SK-N-SH (cell line): ENCODE results near the gene CDKN3. TPM values are rescaled to one million over a fixed set of nuclear protein-coding genes. Genes with fewer than 3 reads are reported as not detected.

ENCODE experiments used
- CTCF ChIA-PET: fragments of 300-600, 350-600 bp; formaldehyde crosslinking; extraction: SDS; loops from one replicate; lab custom pipeline; 2021; lab: Yijun Ruan, JAX
- POLR2A ChIA-PET: fragments of 350-600 bp; sonication (Branson Sonifier 250); formaldehyde crosslinking; extraction: SDS; loops from one replicate; lab custom pipeline; 2020; ENCODE audit warnings: antibody characterized with exemption, inconsistent platforms; lab: Yijun Ruan, JAX
- DNase-seq: peaks from one replicate; pipeline ENCODE4 v3.0.0; 2012
- H2AFZ ChIP-seq: fragments of 200-600 bp; sonication (generic); 2 replicates; pipeline ENCODE4 v1.8.1; 2016; ENCODE audit warnings: antibody characterized with exemption, mild to moderate bottlenecking, low read depth
- H3F3A ChIP-seq: fragments of 200-600 bp; sonication (generic); replicated peaks from 2 replicates; pipeline ENCODE3; 2016; ENCODE audit warnings: antibody characterized with exemption, mild to moderate bottlenecking; ENCODE audit not compliant: insufficient read depth
- H3K27ac ChIP-seq, 2 experiments: fragments of 200-500 bp in 1 of 2; fragments of 200-600 bp in 1 of 2; sonication (Bioruptor generic) in 1 of 2; sonication (generic), shearing (Covaris generic) in 1 of 2; 2 replicates each; pipeline versions ENCODE4 v1.5.1 to v1.6.1; 2014 to 2016; ENCODE audit warnings: low read depth in 2 of 2, inconsistent platforms in 1 of 2, low read length in 1 of 2, mild to moderate bottlenecking in 1 of 2, mixed read lengths in 1 of 2
- H3K27me3 ChIP-seq: fragments of 200-600 bp; sonication (generic), shearing (Covaris generic); 2 replicates; pipeline ENCODE4 v1.6.1; 2016; ENCODE audit warnings: mixed run types; ENCODE audit not compliant: insufficient read depth
- H3K36me3 ChIP-seq, 2 experiments: fragments of 200-500 bp in 1 of 2; fragments of 200-600 bp in 1 of 2; sonication (Bioruptor generic) in 1 of 2; sonication (generic) in 1 of 2; replicated peaks in 1 of 2; 2 replicates each; pipeline versions ENCODE3 to v1.5.1; 2014 to 2016; ENCODE audit warnings: low read length in 1 of 2, mild to moderate bottlenecking in 1 of 2; ENCODE audit not compliant: insufficient read depth in 2 of 2, control insufficient read depth in 1 of 2
- H3K4me1 ChIP-seq, 2 experiments: fragments of 200-500 bp in 1 of 2; fragments of 200-600 bp in 1 of 2; sonication (Bioruptor generic) in 1 of 2; sonication (generic), shearing (Covaris generic) in 1 of 2; 2 replicates each; pipeline versions ENCODE4 v1.5.1 to v1.6.1; 2014 to 2016; ENCODE audit warnings: low read depth in 1 of 2, low read length in 1 of 2, mixed run types in 1 of 2; ENCODE audit not compliant: insufficient read depth in 2 of 2, control insufficient read depth in 1 of 2
- H3K4me2 ChIP-seq: fragments of 200-600 bp; sonication (generic), shearing (Covaris generic); 2 replicates; pipeline ENCODE4 v1.6.1; 2017; ENCODE audit warnings: mixed run types
- H3K4me3 ChIP-seq, 2 experiments: fragments of 200-500 bp in 1 of 2; fragments of 200-600 bp in 1 of 2; sonication (Bioruptor generic) in 1 of 2; sonication (generic), shearing (Covaris generic) in 1 of 2; 2 replicates each; pipeline versions ENCODE4 v1.5.1 to v1.8.1; 2014 to 2016; ENCODE audit warnings: low read depth in 2 of 2, inconsistent platforms in 1 of 2, low read length in 1 of 2, mild to moderate bottlenecking in 1 of 2, mixed read lengths in 1 of 2, moderate library complexity in 1 of 2
- H3K79me2 ChIP-seq: fragments of 200-600 bp; sonication (generic); 2 replicates; pipeline ENCODE4 v1.8.1; 2017; ENCODE audit warnings: mild to moderate bottlenecking; ENCODE audit not compliant: insufficient read depth
- H3K9ac ChIP-seq: fragments of 200-600 bp; sonication (generic); 2 replicates; pipeline ENCODE4 v1.6.1; 2017; ENCODE audit warnings: mixed run types
- H3K9me2 ChIP-seq: fragments of 200-600 bp; sonication (generic); 2 replicates; pipeline ENCODE4 v1.6.1; 2017; ENCODE audit warnings: mixed run types
- H3K9me3 ChIP-seq: fragments of 200-600 bp; sonication (generic); 2 replicates; pipeline ENCODE4 v1.6.1; 2017; ENCODE audit warnings: mixed run types, mild to moderate bottlenecking, moderate library complexity
- H4K20me1 ChIP-seq: fragments of 200-600 bp; sonication (generic); 2 replicates; pipeline ENCODE4 v1.6.1; 2017; ENCODE audit warnings: mild to moderate bottlenecking, mixed run types; ENCODE audit not compliant: insufficient read depth
- CHD2 ChIP-seq: fragments of 150-350 bp; IDR thresholded peaks from 2 replicates; pipeline ENCODE4 v1.6.1; 2018; ENCODE audit warnings: low read length; ENCODE audit not compliant: partially characterized antibody
- ELF1 ChIP-seq: IDR thresholded peaks from 2 replicates; pipeline ENCODE4 v1.4.0; 2012
- FOSL2 ChIP-seq: IDR thresholded peaks from 2 replicates; pipeline ENCODE4 v1.4.0; 2012; ENCODE audit warnings: low read depth, mild to moderate bottlenecking, moderate library complexity, borderline replicate concordance
- GABPA ChIP-seq: IDR thresholded peaks from 2 replicates; pipeline ENCODE4 v1.4.0; 2012; ENCODE audit warnings: low read depth, mild to moderate bottlenecking
- MAX ChIP-seq: IDR thresholded peaks from 2 replicates; pipeline ENCODE4 v1.4.0; 2012; ENCODE audit warnings: low read depth
- MXI1 ChIP-seq: IDR thresholded peaks from 2 replicates; pipeline ENCODE4 v1.6.1; 2012; ENCODE audit warnings: mild to moderate bottlenecking, low read depth, low read length, improper control_type of control experiment
- NRF1 ChIP-seq: IDR thresholded peaks from 2 replicates; pipeline ENCODE4 v1.6.1; 2012; ENCODE audit warnings: low read depth, mild to moderate bottlenecking, low read length
- POLR2AphosphoS5 ChIP-seq: IDR thresholded peaks from 2 replicates; pipeline ENCODE4 v1.6.1; 2012; ENCODE audit warnings: low read depth, low read length
- RCOR1 ChIP-seq: fragments of 150-350 bp; IDR thresholded peaks from 2 replicates; pipeline ENCODE4 v1.6.1; 2017; ENCODE audit warnings: antibody characterized with exemption, low read length
- REST ChIP-seq: IDR thresholded peaks from 2 replicates; pipeline ENCODE4 v1.6.1; 2012; ENCODE audit warnings: mild to moderate bottlenecking, low read depth, low read length, moderate library complexity
- RFX5 ChIP-seq: IDR thresholded peaks from 2 replicates; pipeline ENCODE4 v1.6.1; 2012; ENCODE audit warnings: mild to moderate bottlenecking, improper control_type of control experiment, low read length
- RXRA ChIP-seq: IDR thresholded peaks from 2 replicates; pipeline ENCODE4 v1.4.0; 2012; ENCODE audit warnings: low read depth, mild to moderate bottlenecking, borderline replicate concordance
- SIN3A ChIP-seq: IDR thresholded peaks from 2 replicates; pipeline ENCODE4 v1.6.1; 2012; ENCODE audit warnings: low read depth, mild to moderate bottlenecking, low read length, moderate library complexity, borderline replicate concordance
- TAF1 ChIP-seq: IDR thresholded peaks from 2 replicates; pipeline ENCODE4 v1.6.1; 2012; ENCODE audit warnings: low read depth, mild to moderate bottlenecking, low read length, moderate library complexity, borderline replicate concordance
- TCF12 ChIP-seq: IDR thresholded peaks from 2 replicates; pipeline ENCODE4 v1.4.0; 2012
- TEAD4 ChIP-seq: IDR thresholded peaks from 2 replicates; pipeline ENCODE4 v1.4.0; 2012; ENCODE audit warnings: mild to moderate bottlenecking, borderline replicate concordance; ENCODE audit not compliant: insufficient read depth
- ZBTB33 ChIP-seq: IDR thresholded peaks from 2 replicates; pipeline ENCODE4 v1.4.0; 2012; ENCODE audit warnings: low read depth, borderline replicate concordance
- WGBS: methylation state at CpG from one replicate; pipeline ENCODE4 v1.1.6; 2017; ENCODE audit warnings: low lambda C conversion rate; 5-methylcytosine and 5-hydroxymethylcytosine counted together
- polyA plus RNA-seq, 3 experiments: library from polyadenylated mRNA; depleted of rRNA; stranded (reverse); fragments of >200 nt; gene quantifications; 2 replicates each; pipeline ENCODE4 v1.2.3, GENCODE V29; 2012
- TF ChIP-seq, protein P1 (sequence below): IDR thresholded peaks from 2 replicates; pipeline ENCODE4; 2012
- TF ChIP-seq, protein P2 (sequence below): IDR thresholded peaks from 2 replicates; pipeline ENCODE4 v1.4.0; 2012; ENCODE audit warnings: low read depth, borderline replicate concordance

Gene CDKN3
- polyA plus RNA-seq, 1 of the 3 experiments (the other 2 are of a cell fraction) = 26.7 TPM

- Histone ChIP-seq H3K9ac (no peak overlapping the region), H2AFZ (no peak overlapping the region), H3K9me3 (no peaks in the 10 kb centered on the region), H3K4me3 (no peak overlapping the region), H3K9me2 (no peaks in the 10 kb centered on the region), H3K4me2 (no peak overlapping the region), H3K27me3 (no peaks in the 10 kb centered on the region; the same call in 1 of the 2 replicates), H3K4me1 (peaks cover 4 to 5% of the 10 kb centered on the region in 2 experiments; a peak in 2 of 4 replicates), H3K27ac (no peak overlapping the region), H3F3A (no peaks in the 10 kb centered on the region), H3K36me3 (no peaks in the 10 kb centered on the region), H3K79me2 (no peaks in the 10 kb centered on the region), H4K20me1 (no peaks in the 10 kb centered on the region)
- ChIA-PET CTCF (interaction anchor here (1.1 to 3.4 kb wide), 6 partner anchors 9 to 1054 kb away, joined by 3 to 70 read pairs (median 8); no protein-coding TSS in a partner anchor), POLR2A (no interaction called here)
- no peak for DNase-seq
- WGBS = 40% methylated on average over 2 of the region's 2 CpGs
- TF ChIP-seq, protein P1, sequence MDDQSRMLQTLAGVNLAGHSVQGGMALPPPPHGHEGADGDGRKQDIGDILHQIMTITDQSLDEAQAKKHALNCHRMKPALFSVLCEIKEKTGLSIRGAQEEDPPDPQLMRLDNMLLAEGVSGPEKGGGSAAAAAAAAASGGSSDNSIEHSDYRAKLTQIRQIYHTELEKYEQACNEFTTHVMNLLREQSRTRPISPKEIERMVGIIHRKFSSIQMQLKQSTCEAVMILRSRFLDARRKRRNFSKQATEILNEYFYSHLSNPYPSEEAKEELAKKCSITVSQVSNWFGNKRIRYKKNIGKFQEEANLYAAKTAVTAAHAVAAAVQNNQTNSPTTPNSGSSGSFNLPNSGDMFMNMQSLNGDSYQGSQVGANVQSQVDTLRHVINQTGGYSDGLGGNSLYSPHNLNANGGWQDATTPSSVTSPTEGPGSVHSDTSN = no peak
- no peak for TF ChIP-seq CHD2
- no peak for TF ChIP-seq FOSL2
- TF ChIP-seq POLR2AphosphoS5 = no peak
- TF ChIP-seq RFX5 = no peak
- TF ChIP-seq, protein P2, sequence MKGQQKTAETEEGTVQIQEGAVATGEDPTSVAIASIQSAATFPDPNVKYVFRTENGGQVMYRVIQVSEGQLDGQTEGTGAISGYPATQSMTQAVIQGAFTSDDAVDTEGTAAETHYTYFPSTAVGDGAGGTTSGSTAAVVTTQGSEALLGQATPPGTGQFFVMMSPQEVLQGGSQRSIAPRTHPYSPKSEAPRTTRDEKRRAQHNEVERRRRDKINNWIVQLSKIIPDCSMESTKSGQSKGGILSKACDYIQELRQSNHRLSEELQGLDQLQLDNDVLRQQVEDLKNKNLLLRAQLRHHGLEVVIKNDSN = no peak
- TF ChIP-seq REST = no peak
- TF ChIP-seq RXRA = no peak
- no peak for TF ChIP-seq SIN3A
- TF ChIP-seq ZBTB33 = no peak
- no peak for TF ChIP-seq TCF12
- TF ChIP-seq MXI1 = no peak
- TF ChIP-seq MAX = no peak
- no peak for TF ChIP-seq NRF1
- no peak for TF ChIP-seq TEAD4
- no peak for TF ChIP-seq ELF1
- TF ChIP-seq GABPA = no peak
- TF ChIP-seq TAF1 = no peak
- TF ChIP-seq RCOR1 = no peak
These were observed 47.1 kb upstream of the CDKN3 start for GRCh38 chr14:54349713-54350112.
